HL-60 (cell line): ENCODE measurements around the gene PTPRN2.

Source experiments
- POLR2AphosphoS5 ChIP-seq: IDR thresholded peaks from 2 replicates; pipeline ENCODE4 v1.6.1; 2012; ENCODE audit warnings: low read depth
- SPI1 ChIP-seq: IDR thresholded peaks from 2 replicates; pipeline ENCODE4 v1.6.1; 2012; ENCODE audit warnings: low read depth, mild to moderate bottlenecking, borderline replicate concordance
- TF ChIP-seq, protein P1 (sequence below): IDR thresholded peaks from one replicate; pipeline ENCODE4 v1.5.1; 2011; ENCODE audit warnings: low read length, control low read depth, inconsistent platforms; ENCODE audit not compliant: insufficient read depth

DNA sequence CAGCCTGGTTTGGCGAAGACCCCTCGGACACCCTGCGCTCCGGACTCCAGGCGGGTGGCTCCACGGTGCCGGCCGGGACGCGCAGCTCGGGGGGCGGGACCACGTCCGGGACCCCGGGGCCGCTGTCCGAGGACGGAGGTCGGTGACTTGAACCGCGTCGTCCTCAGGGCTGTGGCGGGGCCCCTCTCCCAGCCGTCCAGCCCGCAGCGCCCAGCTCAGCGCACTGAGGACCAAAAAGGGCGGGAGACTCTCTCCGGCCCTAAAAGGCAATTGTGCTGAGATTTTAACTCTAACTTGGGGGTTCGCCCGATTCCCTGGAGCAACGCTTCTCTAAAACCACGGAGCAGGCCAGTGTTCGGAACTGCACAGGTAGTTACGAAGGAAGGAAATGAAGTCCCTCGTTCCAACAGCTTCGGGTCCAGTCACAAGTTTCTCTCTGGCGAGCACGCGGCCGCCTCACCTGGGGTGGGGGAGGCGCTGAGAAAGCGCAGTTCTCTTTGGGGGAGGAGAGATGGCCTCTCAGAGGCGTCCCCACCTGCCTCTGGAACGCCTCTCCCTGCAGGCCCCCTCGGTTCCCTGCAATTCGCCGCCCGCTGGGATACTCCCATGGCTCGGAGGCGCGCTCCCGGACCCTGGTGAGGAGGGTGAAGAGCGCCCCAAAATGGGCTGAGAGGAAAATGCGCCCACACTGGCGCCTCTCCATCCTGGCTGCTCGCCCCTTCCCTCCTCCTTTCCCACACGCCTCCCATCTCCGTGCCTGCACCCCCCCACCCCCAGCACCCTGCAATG lies 898.2 kb downstream of the PTPRN2 start:
- TF ChIP-seq, protein P1, sequence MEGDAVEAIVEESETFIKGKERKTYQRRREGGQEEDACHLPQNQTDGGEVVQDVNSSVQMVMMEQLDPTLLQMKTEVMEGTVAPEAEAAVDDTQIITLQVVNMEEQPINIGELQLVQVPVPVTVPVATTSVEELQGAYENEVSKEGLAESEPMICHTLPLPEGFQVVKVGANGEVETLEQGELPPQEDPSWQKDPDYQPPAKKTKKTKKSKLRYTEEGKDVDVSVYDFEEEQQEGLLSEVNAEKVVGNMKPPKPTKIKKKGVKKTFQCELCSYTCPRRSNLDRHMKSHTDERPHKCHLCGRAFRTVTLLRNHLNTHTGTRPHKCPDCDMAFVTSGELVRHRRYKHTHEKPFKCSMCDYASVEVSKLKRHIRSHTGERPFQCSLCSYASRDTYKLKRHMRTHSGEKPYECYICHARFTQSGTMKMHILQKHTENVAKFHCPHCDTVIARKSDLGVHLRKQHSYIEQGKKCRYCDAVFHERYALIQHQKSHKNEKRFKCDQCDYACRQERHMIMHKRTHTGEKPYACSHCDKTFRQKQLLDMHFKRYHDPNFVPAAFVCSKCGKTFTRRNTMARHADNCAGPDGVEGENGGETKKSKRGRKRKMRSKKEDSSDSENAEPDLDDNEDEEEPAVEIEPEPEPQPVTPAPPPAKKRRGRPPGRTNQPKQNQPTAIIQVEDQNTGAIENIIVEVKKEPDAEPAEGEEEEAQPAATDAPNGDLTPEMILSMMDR = no peak
- TF ChIP-seq POLR2AphosphoS5 (no peak), SPI1 (no peak)
